ENCODE measurements around the gene PTPRS.
A peak's percentile ranks its signal among the peaks of the same experiment; 100 is the strongest.

The PTPRS gene

DNA sequence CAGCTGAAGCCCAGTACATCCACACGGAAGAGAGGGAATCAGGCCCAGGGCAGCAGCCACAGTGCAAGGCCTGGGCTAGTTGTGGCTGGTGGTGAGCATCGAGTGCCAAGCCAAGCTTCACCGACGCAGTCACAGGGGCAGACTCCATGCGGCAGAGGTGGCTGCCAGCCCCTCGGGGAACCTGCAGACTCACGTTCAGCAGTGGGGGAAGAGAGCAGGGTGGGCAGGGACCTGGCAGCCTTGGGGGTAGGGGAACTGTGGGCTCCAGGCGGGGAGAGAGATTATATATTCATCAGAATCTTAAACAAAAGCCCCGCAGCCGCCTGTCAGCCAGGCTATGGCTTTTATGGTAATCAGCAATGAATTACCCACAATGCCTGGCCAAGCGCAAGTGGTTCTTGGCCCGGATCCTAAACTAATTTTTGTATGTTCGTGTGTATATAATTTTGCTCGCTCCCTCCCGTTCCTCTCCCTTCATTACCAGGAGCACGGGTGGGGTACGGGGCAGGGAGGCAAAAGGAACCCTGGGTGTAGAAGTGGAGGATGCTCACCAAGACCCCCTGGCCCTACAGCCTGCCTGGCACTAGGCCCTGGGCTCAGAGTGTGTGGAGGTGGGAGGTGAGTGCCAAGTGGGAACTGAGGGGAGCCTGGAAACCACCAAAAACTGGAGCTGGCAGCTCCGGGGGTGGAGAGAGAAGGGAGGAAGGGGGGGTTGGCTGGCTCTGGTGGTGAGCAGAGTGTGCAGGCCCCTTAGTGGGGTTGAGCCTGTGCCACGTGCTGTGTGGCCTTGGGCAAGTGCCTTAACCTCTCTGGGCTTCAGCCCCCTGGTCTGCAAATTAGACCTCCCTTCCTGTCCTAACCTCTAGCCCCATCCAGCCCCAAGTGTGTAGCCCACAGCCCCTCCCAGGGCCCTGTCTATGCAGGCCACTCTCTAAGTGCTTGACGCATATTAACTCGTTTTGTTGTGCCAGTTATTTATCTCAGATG is 31.9 kb downstream of the PTPRS start:
- DNase-seq (ENCODE audit: low read depth in 2 of 2), result no peak

DNA sequence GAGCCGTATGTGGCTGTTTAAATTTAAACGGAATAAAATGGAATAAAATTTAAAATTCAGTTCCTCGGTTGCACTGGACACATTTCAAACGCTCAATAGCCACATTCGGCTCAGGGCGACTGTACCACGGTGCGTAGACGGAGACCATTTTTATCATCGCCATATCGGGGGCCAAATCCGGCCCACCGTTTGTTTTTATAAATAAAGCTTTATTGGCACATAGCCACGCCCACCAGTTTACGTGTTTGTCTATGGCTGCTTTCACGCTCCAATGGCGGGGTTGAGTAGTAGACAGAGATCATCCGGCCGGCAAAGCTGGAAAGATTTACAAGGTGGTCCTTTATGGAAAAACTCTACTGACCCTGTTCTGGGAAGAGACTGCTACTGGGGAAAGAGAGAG is 33.0 kb downstream of the PTPRS start:
- no peak for DNase-seq (ENCODE audit: low read depth in 2 of 2)

DNA sequence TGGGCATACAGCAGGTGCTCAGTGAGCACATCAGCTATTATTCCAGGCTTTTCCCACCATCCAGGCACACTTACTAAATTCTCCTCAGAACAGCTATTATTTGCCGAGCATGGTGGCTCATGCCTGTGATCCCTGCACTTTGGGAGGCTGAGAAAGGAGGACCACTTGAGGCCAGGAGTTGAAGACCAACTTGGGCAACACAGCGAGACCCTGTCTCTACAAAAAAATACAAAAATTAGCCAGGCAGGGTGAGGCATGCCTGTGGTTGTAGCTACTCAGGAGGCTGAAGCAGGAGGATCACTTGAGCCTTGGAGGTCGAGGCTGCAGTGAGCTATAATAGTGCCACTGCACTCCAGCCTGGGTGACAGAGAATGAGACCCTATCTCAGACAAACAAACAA is 35.4 kb downstream of the PTPRS start:
- DNase-seq (ENCODE audit: low read depth in 2 of 2), result no peak

DNA sequence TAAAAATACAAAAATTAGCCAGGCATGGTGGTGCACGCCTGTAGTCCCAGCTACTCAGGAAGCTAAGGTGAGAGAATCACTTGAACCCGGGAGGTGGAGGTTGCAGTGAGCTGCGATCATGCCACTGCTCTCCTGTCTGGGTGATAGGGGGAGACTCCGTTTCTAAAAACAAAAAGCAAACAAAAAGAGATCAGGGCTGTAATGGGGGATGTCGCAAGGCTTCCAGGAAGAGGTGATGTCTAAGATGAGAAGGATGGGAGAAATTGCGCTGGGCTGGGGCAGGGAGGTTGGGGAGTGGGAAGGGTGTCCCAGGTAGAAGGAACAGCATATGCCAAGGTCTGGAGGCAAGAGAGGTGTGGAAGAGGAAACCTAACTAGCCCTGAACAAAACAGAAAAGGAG is 36.1 kb downstream of the PTPRS start:
- DNase-seq (ENCODE audit: low read depth in 2 of 2), result no peak

DNA sequence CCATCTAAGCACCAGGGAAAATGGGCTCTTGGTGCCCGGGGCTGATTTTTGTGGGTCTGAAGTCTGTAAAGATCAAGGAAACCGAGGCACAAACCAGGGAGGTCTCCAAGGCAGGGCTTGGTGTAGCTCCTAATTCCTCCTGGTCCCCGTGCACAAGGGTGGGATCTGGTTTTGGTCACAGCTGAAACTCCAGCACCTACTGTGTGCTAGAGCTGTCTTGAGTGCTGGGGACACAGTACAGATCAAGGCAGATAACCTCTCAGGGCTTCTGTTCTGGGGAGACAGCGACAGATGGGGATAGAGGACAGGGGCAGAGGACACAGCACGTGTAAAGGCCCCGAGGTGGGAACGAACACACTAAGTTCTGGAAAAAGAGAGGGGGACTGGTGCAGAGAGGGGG is 37.4 kb downstream of the PTPRS start:
- no peak for DNase-seq (ENCODE audit: low read depth in 2 of 2)

DNA sequence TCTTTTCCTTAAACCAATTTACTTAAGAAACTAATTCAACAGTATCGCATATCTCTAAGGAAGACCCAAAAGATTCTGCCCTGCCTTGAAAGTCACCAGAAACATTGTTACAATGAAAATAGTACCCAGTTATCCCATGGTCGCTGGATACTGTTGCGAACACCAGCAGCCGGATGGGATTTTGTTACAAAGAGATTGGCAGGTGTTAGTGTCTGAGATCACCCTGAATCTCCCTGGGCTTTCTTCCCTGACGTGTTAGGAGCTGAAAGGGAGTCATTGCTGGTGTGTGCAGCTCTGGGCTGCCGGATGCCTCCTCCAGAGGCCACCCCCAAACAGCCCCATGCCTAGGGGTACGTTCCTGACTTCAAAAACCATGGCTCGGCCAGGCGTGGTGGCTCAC is 38.2 kb downstream of the PTPRS start:
- no peak for DNase-seq (ENCODE audit: low read depth in 2 of 2)

DNA sequence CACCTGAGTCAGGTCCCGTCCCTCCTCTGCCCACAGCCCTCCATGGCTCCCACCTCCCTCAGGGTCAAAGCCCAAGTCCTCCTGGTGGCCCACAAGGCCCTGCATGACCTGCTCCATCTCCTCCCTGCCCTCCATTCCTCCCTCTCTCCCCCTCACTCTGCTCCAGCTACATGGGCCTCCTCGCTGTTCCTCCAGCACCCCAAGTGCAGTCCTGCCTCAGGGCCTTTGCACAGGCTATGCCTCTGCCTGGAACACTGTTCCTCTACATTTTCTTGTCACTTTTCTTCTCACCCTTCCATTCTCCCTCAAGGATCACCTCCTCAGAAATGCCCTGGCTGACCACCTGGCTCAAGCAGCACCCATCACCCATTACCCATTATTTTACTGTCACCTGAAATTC is 41.5 kb downstream of the PTPRS start:
- no peak for DNase-seq (ENCODE audit: low read depth in 2 of 2)

DNA sequence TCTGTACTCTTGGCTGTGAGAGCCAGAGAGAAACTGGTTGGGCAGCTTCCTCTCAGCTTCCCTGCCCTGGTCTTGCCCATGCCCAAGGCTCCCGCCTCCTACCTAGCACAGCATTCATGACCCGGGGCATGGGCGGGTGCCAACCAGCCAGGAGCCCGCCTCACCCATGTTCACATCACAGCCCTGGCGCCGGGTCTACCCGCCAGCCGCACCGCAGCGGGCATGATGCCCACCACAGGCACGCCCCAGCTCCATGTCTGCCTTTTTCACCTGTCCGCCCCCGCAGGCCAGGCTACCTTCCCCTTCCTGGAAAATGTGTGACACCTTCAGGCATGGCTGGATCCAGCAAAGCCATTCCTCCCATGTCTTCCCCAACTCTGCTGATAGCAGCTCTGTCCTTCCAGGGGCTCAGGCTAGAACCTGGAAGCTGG is 42.1 kb downstream of the PTPRS start:
- DNase-seq (ENCODE audit: low read depth in 2 of 2), result no peak

DNA sequence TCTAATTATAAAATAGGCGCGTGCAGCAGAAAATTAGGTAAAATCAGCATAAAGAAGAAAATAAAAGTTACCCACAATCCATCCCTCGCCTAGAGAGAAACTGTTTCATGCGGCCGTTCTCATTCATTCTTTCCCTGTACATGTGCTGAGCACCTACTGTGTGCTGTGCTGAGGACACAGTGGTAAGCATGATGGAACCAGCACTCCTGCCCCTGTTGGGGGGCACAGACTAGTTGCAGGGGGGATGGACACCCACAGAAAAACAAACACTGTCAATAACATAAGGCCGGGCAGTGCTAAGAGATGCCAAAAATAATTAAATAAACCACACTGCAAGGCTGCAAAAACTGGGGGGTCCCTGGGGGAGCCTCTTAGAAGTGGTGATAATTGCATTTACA is 43.3 kb downstream of the PTPRS start:
- no peak for DNase-seq (ENCODE audit: low read depth in 2 of 2)

DNA sequence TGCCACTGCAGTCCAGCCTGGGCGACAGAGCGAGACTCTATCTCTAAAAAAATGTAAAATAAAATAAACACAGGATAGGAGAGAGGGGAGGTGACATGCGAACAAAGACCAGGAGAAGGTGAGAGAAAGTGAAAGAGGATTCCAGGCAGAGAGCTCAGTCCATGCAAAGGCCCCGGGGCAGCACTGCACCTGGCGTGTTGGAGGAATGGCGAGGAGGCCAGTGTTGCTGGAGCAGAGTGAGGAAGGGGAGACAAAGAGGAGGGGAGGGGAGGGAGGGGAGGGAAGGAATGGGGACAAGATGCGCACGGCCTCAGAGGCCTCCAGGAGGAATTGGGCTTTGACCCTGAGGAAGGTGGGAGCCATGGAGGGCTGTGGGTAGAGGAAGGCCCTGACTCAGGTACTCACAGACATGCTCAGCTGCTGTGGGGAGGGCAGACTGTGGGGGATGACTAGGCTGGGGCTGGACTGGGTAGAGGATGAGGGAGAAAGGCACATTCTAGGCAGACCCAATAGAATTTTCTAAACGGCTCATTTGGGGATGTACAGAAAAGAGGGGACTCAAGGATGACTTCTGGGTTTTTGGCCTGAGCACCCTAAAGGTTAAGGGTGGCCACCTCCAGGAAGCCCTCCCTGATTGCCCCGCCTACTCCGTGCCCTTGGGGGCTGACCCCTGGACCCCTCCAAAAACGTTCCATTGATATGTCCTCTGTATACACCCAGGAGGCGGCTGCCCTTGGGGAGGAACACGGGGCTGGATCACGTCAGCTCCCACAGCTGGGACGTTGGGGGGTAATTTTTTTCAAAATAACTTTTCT is 43.9 kb downstream of the PTPRS start:
- no peak for DNase-seq (ENCODE audit: low read depth in 2 of 2)

DNA sequence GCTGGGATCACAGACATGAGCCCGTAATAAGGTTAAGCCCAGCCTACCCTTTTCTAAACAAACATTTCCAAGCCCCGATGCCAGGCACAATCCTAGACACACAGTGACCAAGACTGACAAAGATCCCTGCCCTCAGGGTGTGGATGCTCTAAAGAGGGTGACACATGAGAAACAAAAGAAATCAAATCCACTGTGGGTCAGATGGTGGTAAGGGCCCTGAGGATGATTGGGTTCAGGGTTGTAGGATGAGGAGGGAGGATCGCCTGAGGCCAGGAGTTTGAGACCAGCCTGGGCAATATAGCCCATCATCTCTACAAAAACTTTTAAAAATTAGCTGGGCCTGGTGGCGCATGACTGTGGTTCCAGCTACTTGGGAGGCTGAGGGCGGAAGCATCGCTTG is 44.6 kb downstream of the PTPRS start:
- no peak for DNase-seq (ENCODE audit: low read depth in 2 of 2)

DNA sequence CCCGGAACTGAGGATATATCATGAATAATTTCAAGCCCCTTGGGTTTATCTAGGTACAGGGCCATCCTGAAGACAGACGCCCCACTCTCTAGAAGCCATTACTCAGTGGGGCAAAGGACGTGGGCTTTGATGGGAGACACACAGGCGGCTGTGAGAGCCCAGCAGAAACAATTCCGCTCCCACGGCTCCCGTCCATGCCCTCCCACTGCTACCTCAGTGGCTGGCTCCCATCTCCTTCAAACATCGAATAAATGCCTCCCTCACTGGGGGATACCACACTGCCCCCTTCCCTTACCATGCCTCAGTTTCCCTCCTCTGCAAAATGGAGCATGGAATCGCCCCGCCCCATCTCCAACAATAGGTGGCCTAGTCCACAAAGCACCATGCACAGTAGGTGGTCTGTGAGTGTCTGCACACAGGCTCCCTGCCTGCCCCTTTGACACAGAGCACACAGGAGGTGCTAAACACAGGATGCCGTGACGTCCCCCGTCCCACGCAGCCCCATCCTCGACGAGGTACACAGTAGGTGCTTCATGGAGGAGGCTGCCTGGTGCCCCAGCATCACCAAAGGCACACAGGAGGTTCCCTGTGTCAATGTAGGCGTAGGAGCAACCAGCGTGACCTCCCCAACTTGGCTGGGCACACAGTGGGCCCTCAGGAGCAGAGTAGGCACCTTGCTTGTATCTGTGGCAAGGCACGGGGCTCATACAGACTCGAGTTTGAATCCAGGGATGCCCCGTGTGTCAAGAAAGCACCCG is 46.0 kb downstream of the PTPRS start:
- no peak for DNase-seq (ENCODE audit: low read depth in 2 of 2)

DNA sequence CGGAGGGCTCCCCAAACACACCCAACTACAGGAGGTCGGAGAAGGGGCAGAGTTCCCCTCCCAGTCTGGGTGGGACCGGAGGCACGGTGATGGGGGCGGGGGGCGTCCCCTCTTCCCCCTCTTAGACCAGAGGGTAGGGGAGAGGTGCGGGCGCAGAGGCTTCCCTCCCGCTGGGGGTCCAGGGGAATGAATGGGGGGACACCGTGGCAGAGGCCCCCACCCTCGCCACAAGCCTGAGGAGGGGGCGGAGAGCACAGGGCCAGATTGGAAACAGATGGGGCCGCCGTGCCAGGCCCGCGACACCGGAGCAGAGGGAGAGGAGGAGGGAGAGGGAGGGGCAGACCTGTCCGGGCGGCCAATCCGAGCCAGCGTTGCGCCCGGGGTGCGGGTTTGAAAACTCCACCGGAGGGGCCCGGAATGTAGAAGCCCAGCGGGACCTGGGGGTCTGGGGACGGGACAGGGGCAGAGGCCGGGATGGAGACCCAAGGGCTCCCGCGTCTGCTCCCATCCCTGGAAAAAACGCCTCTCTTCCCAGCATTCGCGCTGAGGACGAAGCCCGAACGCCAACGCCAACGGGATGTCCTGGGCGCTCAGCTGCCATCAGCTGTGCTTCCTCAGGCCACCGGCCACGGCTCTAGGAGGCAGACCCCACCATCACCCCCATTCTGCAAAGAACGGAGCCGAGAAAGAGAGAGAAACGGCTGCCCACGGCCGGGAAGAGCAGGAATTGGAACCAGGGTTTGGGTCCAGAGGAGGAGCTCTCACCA is 46.8 kb downstream of the PTPRS start:
- DNase-seq (ENCODE audit: low read depth in 2 of 2), result no peak

DNA sequence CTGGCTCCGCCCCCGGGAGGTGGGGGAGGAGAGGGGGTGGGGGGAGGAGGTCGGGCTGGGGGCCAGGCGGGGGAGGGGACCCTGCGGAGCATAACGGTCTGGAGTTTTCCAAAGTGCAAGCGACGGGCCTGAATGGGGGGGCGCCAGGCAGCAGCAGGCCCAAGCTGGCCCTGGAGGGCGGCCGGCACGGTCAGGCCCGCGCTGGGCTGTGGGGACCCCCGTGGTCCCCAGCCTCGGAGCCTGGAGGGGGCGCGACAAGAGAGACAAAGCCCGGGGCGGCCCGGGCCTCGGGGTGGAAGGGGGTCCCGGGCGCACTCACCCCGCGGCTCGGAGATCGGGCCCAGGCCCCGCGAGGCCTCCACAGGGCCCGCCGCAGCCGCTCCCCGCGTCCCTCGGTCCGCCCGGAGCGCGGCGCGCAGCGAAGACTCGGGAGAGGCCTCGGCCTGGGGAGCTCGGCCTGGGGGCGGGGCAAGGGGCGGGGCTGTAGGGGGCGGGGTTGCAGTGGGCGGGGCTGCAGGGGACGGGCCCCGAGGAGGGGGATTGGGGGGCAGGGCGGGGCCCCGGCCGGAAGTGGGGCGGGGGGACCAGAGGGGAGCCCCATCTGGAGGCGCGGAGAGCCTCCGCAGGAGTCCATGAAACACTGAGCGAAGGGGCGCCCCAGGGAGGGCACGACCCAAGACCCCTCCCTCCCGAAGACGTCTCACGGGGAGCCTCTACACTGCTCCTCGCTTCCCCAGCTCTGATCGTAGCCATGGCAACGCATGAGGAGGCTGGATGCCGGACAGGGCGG is 47.6 kb downstream of the PTPRS start:
- DNase-seq (ENCODE audit: low read depth in 2 of 2), result peak; percentile 26 to 45

DNA sequence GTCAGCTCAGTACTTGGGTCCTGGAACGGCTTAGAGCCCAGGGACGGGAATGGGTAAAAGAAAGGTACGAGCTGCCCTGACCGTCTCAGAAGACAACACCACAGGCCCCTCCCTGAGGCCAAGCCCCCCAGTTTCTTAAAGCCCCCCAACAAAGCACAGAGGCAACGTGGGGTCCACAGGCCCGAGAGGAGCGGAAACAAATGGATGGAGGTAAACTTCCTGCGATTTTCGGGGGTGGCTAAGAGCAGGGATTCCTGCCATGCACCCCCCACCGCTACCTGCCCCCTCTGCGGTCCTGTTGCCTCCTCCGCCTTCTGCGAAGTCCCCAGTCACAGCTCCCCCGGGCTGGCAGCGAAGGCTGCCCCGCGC is 48.2 kb downstream of the PTPRS start:
- no peak for DNase-seq (ENCODE audit: low read depth in 2 of 2)

DNA sequence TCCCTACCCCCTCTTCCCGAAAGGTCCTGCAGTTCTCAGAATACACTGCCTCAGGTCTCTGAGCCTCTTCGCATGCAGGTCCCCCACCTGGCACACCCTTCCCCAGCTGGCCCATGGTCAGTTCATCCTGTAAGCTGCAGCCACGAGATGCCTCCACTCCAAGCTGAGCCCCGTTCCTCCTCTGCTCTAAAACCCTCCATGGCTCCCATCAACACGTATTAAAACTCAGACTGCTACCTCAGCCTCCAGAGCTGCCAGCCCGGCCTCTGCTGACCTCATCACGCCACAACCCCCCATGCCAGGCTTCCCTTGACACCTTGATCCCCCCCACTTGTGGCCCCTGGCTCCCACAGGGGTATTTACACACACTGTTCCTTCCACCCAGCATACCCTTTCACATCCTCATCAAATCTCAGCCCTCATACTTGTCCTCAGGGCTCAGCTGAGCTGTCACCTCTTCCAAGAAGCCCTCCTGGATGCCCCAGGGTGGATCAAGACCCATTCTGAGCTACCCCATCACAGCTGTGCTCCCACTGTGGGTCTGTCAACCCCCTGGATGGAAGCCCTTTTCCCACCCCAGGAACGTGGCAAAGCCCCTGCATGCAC is 48.9 kb downstream of the PTPRS start:
- DNase-seq (ENCODE audit: low read depth in 2 of 2), result no peak

Data from activated CD4-positive, alpha-beta T cell treated with anti-CD3 and anti-CD28 coated beads for 24 hours (primary cell).